Nephron (organoid): ENCODE results near the gene MYO18B.

ENCODE experiments used
- H3K27ac Mint-ChIP-seq, 3 experiments: 2 replicates each; pipeline ENCODE4 v1.8.0; 2020; ENCODE audit warnings: mixed read lengths in 3 of 3, mild to moderate bottlenecking in 2 of 3, moderate library complexity in 1 of 3
- H3K27me3 Mint-ChIP-seq: 2 replicates; pipeline ENCODE4 v1.8.0; 2021; ENCODE audit warnings: low read depth, mild to moderate bottlenecking, moderate library complexity, mixed read lengths
- H3K36me3 Mint-ChIP-seq: 2 replicates; pipeline ENCODE4 v1.8.0; 2020; ENCODE audit warnings: low read depth, mixed read lengths
- H3K4me1 Mint-ChIP-seq: 2 replicates; pipeline ENCODE4 v1.8.0; 2020; ENCODE audit warnings: mixed read lengths
- H3K4me3 Mint-ChIP-seq, 3 experiments: 2 replicates each; pipeline ENCODE4 v1.8.0; 2020; ENCODE audit warnings: mild to moderate bottlenecking in 3 of 3, mixed read lengths in 3 of 3, moderate library complexity in 2 of 3
- H3K9me3 Mint-ChIP-seq: 2 replicates; pipeline ENCODE4 v1.8.0; 2020; ENCODE audit warnings: mixed read lengths
- CTCF ChIP-seq, 3 experiments: fragments of 200-600 bp; sonication (generic); IDR thresholded peaks; one replicate each; pipeline ENCODE4 v1.5.0; 2021; ENCODE audit warnings: antibody characterized with exemption in 3 of 3; ENCODE audit not compliant: unreplicated experiment in 3 of 3

MYO18B gene

GRCh38 chr22:25853501-25854284 is 111.7 kb downstream of the MYO18B start:
- peak in 2 of 3 experiments; percentile 13 to 20 for TF ChIP-seq CTCF (IDR thresholded peaks at IDR 0.05; ENCODE audit: unreplicated experiment in 3 of 3)
- Mint-ChIP-seq H3K27me3 (peaks cover 16% of the 10 kb centered on the region), H3K27ac (no peak overlapping the region), H3K36me3 (no peaks in the 10 kb centered on the region), H3K4me1 (no peaks in the 10 kb centered on the region), H3K4me3 (no peak overlapping the region), H3K9me3 (no peaks in the 10 kb centered on the region)

- H3K27me3 Mint-ChIP-seq, result peaks cover 6% of the 10 kb centered on the region
- no peak overlapping the region for H3K4me3 Mint-ChIP-seq
- no peaks in the 10 kb centered on the region for H3K36me3 Mint-ChIP-seq
- no peak overlapping the region for H3K27ac Mint-ChIP-seq
- no peaks in the 10 kb centered on the region for H3K9me3 Mint-ChIP-seq
- no peaks in the 10 kb centered on the region for H3K4me1 Mint-ChIP-seq
- TF ChIP-seq CTCF (IDR thresholded peaks at IDR 0.05; ENCODE audit: unreplicated experiment in 3 of 3), result no peak
Measured at GRCh38 chr22:25869771-25870170, 127.8 kb downstream of the MYO18B start.

- H3K4me3 Mint-ChIP-seq, result no peak overlapping the region
Measured at GRCh38 chr22:25874327-25874726, 132.3 kb downstream of the MYO18B start.

GRCh38 chr22:25875461-25875860 is 133.5 kb downstream of the MYO18B start:
- H3K4me3 Mint-ChIP-seq, result no peak overlapping the region
- peaks cover 14% of the 10 kb centered on the region for H3K27me3 Mint-ChIP-seq
- no peaks in the 10 kb centered on the region for H3K4me1 Mint-ChIP-seq
- no peaks in the 10 kb centered on the region for H3K9me3 Mint-ChIP-seq
- no peak overlapping the region for H3K27ac Mint-ChIP-seq
- TF ChIP-seq CTCF (IDR thresholded peaks at IDR 0.05; ENCODE audit: unreplicated experiment in 3 of 3), result no peak
- no peaks in the 10 kb centered on the region for H3K36me3 Mint-ChIP-seq

More at GRCh38 chr22:25874327-25874726, 132.3 kb downstream of the MYO18B start:
- TF ChIP-seq CTCF (IDR thresholded peaks at IDR 0.05; ENCODE audit: unreplicated experiment in 3 of 3), result no peak
- Mint-ChIP-seq H3K36me3 (no peaks in the 10 kb centered on the region), H3K27me3 (peaks cover 8% of the 10 kb centered on the region), H3K27ac (no peak overlapping the region), H3K4me1 (no peaks in the 10 kb centered on the region), H3K9me3 (no peaks in the 10 kb centered on the region)

GRCh38 chr22:25876871-25877270 is 134.9 kb downstream of the MYO18B start:
- no peaks in the 10 kb centered on the region for H3K4me1 Mint-ChIP-seq
- no peak overlapping the region for H3K27ac Mint-ChIP-seq
- TF ChIP-seq CTCF (IDR thresholded peaks at IDR 0.05; ENCODE audit: unreplicated experiment in 3 of 3), result no peak
- H3K4me3 Mint-ChIP-seq, result no peak overlapping the region
- H3K27me3 Mint-ChIP-seq, result peaks cover 18% of the 10 kb centered on the region
- H3K36me3 Mint-ChIP-seq, result no peaks in the 10 kb centered on the region
- no peaks in the 10 kb centered on the region for H3K9me3 Mint-ChIP-seq

GRCh38 chr22:25878933-25879332 is 136.9 kb downstream of the MYO18B start:
- Mint-ChIP-seq H3K9me3 (no peaks in the 10 kb centered on the region), H3K4me3 (no peak overlapping the region), H3K27ac (no peak overlapping the region), H3K27me3 (peaks cover 24% of the 10 kb centered on the region), H3K36me3 (no peaks in the 10 kb centered on the region), H3K4me1 (no peaks in the 10 kb centered on the region)
- no peak for TF ChIP-seq CTCF (IDR thresholded peaks at IDR 0.05; ENCODE audit: unreplicated experiment in 3 of 3)
